AG09319 (cell line): ENCODE data around the gene TXLNG.

ENCODE experiments used
- DNase-seq: peaks from one replicate; pipeline ENCODE4 v3.0.0-alpha.2; 2010; ENCODE audit warnings: low read depth; ENCODE audit errors: extremely low read depth
- CTCF ChIP-seq: IDR thresholded peaks from 2 replicates; pipeline ENCODE4 v1.5.1; 2011; ENCODE audit warnings: low read depth, mild to moderate bottlenecking, inconsistent platforms, low read length, moderate library complexity

TXLNG gene

GRCh38 chrX:16874458-16875095 is 88.3 kb downstream of the TXLNG start:
- TF ChIP-seq CTCF = no peak
- no peak for DNase-seq

DNA sequence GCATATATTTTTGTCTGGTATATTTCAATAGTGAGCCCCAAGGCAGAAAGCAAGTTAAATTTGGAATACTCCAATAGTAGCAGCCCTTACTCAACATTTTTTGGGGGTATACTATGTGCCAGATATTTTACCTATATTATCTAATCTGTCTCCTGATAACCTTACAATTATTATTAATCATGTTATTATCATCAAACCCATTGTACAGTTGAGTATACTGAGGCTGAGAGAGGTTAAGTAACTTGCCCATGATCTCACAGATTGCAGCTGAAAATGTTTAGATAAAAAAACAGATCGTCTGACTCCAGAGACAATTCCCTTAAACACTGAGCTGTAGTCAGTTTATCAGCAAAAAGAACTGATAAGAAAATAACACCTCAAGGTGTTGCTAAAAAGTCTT is 90.4 kb downstream of the TXLNG start:
- DNase-seq = no peak

DNA sequence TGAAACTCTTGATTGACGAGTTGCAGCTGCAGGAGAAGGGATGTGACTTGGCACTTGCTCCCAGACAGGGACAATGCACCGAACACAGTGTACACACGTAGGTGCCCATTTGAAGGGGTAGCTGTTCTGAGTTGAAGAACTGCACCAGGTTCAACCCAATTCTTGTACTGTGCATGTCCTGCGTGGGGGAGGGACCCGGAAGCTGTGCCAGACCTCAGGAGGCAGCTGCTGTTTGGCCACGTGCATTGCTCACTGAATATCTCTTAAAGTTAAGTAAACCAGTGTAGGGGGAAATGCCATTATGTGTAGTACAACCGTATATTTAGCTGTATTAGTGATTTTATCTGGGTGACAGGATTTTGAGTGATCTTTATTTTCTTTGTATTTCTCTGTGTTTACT is 95.9 kb downstream of the TXLNG start:
- no peak for DNase-seq
- no peak for TF ChIP-seq CTCF

More for the DNA sequence above, 90.4 kb downstream of the TXLNG start:
- TF ChIP-seq CTCF = no peak

GRCh38 chrX:16882702-16883486 is 96.6 kb downstream of the TXLNG start:
- TF ChIP-seq CTCF = peak; percentile 69
- no peak for DNase-seq

GRCh38 chrX:16883487-16883804 is 97.2 kb downstream of the TXLNG start:
- no peak for DNase-seq
- no peak for TF ChIP-seq CTCF

- no peak for TF ChIP-seq CTCF
- DNase-seq = no peak
Measured at GRCh38 chrX:16885628-16886027, 99.4 kb downstream of the TXLNG start.

DNA sequence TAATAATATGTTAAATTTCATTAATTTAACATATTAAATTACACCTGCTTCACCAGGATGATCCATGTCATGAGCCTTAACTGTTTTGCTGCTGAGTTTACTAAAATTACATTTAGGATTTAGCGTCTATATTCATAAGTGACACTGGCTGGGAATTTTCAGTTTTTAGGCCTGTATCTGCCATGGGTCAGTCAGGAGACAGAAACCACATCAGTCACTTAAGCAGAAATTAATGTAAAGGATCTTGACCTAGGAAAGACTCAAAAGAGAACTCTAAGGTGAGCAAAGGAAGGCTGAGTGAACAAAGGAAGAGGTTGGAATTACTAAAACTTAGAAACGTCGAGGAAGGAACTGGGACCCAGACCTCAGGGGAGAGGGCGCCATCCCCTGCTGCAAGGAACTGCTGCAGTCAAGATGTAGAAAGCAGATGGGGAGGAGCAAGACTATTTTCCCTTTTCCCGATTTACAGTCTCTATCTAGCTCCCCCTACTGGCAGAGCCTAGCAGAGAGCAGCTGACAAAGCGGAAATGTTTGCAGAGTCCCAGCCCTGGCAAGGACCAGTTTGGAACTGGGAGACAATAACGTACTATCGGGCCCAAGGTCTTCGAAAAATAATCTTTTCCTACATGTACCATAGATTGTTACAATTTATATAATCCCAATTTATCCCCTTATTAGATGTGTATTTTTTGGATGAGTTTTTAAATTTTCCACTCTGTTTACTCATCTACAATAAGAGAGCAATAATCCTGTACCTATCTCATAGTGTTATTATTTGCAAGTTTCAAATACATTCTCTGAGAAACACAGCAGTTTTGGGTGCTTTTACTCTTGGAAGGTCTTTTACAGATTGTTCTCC is 106.5 kb downstream of the TXLNG start:
- peak; percentile 95 for TF ChIP-seq CTCF
- DNase-seq = peak; percentile 53
